Esophagus muscularis mucosa (tissue), 4 donors: ENCODE data around the gene TIMM21.

Experiments
- CTCF ChIP-seq, 3 experiments: fragments of 200-600 bp in 2 of 3; fragments of 450-650 bp in 1 of 3; sonication (generic) in 2 of 3; IDR thresholded peaks; one replicate each; pipeline ENCODE4 v1.5.1; 2017 to 2019; ENCODE audit warnings: antibody characterized with exemption in 3 of 3, mild to moderate bottlenecking in 2 of 3, moderate library complexity in 1 of 3
- EP300 ChIP-seq: sonication (generic); formaldehyde crosslinking; IDR thresholded peaks from one replicate; pipeline ENCODE4 v1.6.1; 2017; ENCODE audit warnings: antibody characterized with exemption
- POLR2A ChIP-seq: fragments of 450-650 bp; IDR thresholded peaks from one replicate; pipeline ENCODE4 v1.6.1; 2017; ENCODE audit warnings: antibody characterized with exemption, moderate library complexity, mild to moderate bottlenecking, low read depth
- POLR2AphosphoS5 ChIP-seq, 2 donors: sonication (generic); formaldehyde crosslinking; IDR thresholded peaks; one replicate each; pipeline ENCODE4 v1.6.1; 2017; ENCODE audit warnings: antibody characterized with exemption in 2 of 2

- no peak for TF ChIP-seq POLR2A
- TF ChIP-seq POLR2AphosphoS5 (IDR thresholded peaks at IDR 0.05) = no peak
- TF ChIP-seq EP300 = no peak
- TF ChIP-seq CTCF (IDR thresholded peaks at IDR 0.05) = no peak
Observed at GRCh38 chr18:74184875-74185274, 36.6 kb downstream of the TIMM21 start.
